HUDEP-2 (cell line): Measurements from ENCODE around the gene CTAGE4.
"Not testable (repeated sequence)": the region's sequence is repeated elsewhere in the genome, so short reads cannot be mapped to it uniquely, and the experiment has no call there.

Experiments used
- DNase-seq, 76 experiments: peaks; one replicate each; lab custom pipeline; 2025; ENCODE audit not compliant: unreplicated experiment in 76 of 76; lab: John Stamatoyannopoulos, UW

The CTAGE4 gene

DNA sequence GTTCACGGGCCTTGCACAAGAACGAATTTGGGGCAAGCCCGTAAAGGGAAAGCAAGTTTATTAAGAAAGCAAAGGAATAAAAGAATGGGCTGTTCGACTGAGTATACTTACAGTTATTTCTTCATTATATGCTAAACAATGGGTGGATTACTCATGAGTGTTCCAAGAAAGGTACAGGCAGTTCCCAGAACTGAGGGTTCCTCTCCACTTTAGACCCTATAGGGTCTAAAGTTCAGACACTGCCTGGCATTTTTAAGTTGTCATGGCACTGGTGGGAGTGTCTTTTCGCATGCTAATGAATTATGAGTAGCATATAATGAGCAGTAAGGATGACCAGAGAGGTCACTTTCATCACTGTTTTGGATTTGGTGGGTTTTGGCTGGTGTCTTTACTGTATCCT lies 22.0 kb downstream of the CTAGE4 start:
- not testable (repeated sequence) for DNase-seq

DNA sequence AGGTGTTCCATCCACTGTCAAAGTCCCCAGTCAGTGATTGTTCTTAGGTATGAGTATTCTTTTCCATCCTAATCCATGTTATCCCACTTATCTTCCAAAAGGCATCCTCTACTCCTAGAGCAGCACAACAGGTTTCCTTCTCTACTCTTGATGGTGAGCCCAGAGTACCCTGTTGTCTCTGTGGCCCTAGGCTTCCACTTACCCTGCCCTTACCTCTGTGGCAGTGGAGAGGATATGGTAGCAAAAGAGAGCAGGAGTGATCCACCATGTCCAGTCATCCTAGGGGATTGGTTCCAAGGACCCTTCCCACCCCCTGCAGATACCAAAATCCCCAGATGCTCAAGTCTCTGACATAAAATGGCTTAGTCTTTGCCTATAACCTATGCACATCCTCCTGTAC lies 33.9 kb downstream of the CTAGE4 start:
- not testable (repeated sequence) for DNase-seq

DNA sequence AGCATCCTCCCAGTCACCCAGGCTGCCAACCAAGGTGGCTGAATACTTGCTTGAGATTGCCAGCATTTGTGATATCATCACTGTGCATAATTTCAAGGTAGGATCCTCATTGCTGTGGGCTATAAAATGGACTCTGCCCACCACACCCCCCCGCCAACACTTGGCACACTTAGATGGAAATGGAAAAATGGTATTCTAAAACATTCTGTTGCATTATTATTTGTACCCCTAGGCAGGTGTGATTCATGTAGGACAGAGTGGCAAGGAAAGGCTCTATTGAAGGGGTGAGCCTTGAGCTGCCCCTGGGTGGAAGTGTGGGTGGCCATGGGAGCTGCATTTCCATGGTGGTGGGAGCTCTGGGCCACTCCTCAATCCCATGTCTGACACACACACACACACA lies 35.3 kb downstream of the CTAGE4 start:
- not testable (repeated sequence) for DNase-seq

DNA sequence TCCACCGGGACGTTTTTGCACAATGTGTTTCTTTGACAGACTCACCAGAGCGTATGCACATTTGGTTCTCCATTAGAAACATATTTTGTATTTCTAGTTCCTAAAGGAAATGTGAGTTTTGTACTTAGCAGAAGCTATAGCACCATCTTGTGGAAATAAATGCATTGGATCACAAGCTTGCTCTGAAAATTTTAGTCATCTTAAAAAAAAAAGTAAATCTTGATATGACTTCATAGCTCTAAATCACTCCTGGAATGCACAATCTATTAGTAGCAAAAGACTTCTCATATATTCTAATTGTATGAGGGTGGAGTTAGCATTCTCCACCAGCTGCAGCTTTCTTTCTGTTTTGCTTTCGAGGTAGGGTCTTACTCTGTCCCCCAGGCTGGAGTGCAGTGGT lies 35.9 kb downstream of the CTAGE4 start:
- DNase-seq: not testable (repeated sequence)

DNA sequence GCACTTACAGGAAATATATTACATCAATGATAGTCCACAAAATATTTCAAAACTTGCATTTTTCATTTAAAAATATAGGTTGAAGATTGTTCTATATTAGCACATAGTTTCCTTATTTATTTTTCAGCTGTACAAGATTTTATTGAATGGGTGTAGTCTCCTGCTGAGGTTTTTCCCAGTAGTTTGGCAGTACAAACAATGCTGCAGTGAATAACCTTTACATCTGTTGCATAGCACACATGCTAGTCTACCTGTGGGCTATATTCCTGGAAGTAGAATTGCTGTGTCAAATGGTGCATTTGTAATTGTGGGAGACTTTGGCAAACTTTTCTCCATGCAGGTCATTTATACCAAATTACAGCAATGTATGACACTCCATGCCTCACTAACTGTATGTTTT lies 37.3 kb downstream of the CTAGE4 start:
- not testable (repeated sequence) for DNase-seq

DNA sequence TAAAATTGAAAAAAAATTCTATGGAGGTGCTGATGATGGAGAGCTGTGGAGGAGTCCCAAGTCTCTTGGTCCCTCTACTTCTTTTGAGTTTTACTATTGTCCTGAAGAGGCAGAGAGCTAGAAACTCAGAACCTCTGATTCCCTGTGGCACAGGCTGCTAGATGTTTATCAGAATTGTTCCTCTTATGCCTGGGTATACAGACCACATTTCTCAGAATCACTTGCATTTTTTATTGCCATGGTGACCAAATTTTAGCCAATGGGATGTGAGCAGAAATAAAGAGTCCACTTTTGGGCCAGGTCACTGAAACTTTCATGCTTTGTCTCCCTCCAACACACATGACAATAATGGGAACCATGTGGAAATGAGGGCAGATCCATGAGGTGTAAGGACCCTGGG lies 40.4 kb downstream of the CTAGE4 start:
- not testable (repeated sequence) for DNase-seq

DNA sequence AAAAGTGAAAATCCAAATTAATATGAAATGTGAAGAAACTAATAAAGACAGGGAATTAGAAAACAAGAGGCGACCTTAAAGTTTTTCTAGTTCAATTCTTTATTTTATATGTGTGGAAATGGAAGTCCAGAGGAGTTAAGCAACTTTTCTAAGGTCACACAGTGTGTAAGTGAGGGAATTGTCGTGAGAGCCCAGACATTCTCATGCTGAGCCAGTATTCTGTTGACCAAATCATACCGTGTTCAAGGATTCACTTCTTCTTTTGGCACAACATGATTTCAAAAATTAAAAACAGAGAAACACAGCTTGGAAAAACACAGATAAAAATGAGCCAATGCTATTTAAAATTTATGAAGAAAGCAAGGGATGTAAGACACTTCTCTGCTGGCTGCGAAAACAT lies 43.6 kb downstream of the CTAGE4 start:
- not testable (repeated sequence) for DNase-seq

DNA sequence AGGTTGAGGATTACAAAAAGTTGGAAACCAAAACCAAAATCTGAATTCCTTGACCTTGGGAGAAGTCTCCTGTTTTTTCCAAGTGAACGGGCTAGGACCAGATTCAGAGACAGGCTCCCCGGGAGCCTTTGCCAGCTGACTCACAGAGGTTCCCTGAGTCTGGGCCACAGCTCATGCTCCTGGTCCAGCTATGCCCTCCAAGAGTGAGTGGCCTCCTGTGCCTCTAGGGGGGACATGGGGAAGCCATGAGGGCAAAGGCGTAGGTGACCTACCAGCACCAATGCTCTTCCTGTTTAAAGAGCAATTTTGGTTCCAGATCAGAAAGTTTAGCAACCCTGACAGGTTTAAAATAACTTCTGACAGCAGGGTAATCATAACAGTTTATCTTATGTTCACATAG lies 45.5 kb downstream of the CTAGE4 start:
- DNase-seq: not testable (repeated sequence)

DNA sequence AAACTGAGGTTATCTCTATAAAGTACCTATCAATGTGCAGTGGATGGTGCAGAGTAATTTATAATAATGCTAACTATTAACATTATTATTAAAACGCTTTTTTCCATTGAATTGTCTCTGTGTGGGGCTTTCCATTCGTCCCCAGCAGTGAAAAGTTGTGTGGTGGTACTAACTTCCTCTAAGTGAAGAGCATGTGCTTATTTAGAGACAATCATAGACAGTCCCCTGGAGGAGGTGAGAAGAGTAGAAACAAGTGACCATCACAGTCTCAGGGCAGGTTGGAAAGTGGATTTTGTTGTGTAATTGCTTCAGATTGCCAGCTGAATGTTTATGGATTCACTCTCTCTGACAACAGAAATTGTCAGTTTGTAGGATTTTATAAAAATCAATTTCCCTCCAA lies 47.8 kb downstream of the CTAGE4 start:
- DNase-seq: not testable (repeated sequence)

DNA sequence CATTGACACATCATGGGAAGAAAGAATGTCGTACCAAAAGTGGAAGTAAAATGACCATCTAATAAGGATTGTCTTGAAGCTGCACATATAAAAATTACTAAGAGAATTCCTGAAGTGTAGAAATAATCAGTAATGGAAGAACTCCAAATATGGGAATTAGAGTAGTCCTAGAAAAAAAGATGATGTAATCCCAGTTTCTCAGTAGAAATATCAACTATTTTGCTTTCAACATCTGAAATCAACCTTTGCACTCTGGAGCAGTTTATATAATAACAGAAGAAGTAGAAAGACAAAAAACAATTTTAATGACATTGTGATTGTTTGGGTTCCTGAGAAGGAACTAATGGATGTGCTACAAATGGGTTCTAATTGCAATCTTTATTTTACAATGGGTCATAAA lies 49.8 kb downstream of the CTAGE4 start:
- DNase-seq: not testable (repeated sequence)
